Lower lobe of right lung (tissue), 2 donors: ENCODE results near the gene CYP4A22. TPM values are rescaled to one million over a fixed set of nuclear protein-coding genes. Genes with fewer than 3 reads are reported as not detected.
A peak's percentile ranks its signal among the peaks of the same experiment; 100 is the strongest.

Source experiments
- ATAC-seq, 2 donors: fragments of 200-7000 bp; cut with Tn5 transposase; one replicate each; pipeline ENCODE4 v1.9.1; 2020 to 2022; ENCODE audit warnings: mild to moderate bottlenecking in 2 of 2, moderate library complexity in 2 of 2
- DNase-seq: peaks from one replicate; pipeline ENCODE4 v3.0.0-alpha.2; 2020
- H3K27ac ChIP-seq: fragments of 200-600 bp; one replicate; pipeline ENCODE4 v1.8.0; 2022
- H3K27me3 ChIP-seq: fragments of 200-600 bp; one replicate; pipeline ENCODE4 v1.8.0; 2022; ENCODE audit warnings: low read depth
- H3K36me3 ChIP-seq: fragments of 200-600 bp; one replicate; pipeline ENCODE4 v1.8.0; 2022; ENCODE audit warnings: mild to moderate bottlenecking
- H3K4me1 ChIP-seq: fragments of 200-600 bp; one replicate; pipeline ENCODE4 v1.8.0; 2022
- H3K4me3 ChIP-seq: fragments of 200-600 bp; one replicate; pipeline ENCODE4 v1.8.0; 2022; ENCODE audit warnings: mild to moderate bottlenecking
- H3K9me3 ChIP-seq: fragments of 200-600 bp; one replicate; pipeline ENCODE4 v1.8.0; 2022
- intact Hi-C: fragments of 100-400 bp; cut with DNase I; formaldehyde crosslinking; loops from one replicate; pipeline ENCODE4 v1.11.0; 2022
- total RNA-seq: library from RNA; stranded (reverse); fragmentation: NEBNext Ultra II Directional; extraction: Animal tissue kit (Norgen Biotek cat#: 25700); gene quantifications from one replicate; pipeline ENCODE4 v1.2.1, GENCODE V29; 2021
- TF ChIP-seq, protein P1 (sequence below): fragments of 200-600 bp; IDR thresholded peaks from one replicate; pipeline ENCODE4 v1.8.0; 2022; ENCODE audit warnings: antibody characterized with exemption, mild to moderate bottlenecking
- donor health status: DM: no; HTN: yes; CAD: no; lungs with severe emphysema.

The CYP4A22 gene
- total RNA-seq, 1 donor from 2014 or later = not detected

DNA sequence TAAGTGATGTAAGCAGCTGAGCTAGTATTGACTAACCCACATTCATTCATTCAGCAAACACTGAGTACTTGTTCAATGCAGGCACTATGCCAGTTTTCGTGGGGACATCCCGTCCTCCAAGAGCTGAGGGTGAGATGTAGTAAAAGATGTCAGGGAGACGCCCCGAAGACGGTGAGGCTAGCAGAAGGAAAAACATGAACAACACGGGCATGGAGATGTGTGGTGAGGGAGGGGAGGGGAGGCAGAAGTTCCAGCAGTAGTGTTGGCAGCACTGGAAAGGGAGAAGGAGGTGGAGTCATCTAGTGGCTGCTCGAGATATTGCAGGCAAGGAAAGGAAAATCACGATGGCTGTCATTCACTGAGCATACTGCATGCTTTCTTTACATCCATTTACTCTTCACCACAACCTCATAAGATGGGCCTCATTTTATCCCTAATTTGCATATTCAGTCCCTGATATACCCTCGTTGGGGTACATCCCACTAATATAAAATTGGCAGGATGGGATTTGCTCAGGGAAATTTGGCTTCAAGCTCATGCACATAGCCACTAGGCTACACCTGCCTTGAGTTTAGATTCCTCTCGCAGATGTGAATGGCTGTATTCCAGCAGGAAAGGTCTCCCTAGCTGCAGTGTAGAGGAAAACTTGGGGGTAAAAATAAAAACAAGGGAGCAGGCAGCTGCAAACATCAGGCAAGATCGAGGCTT lies 38.1 kb downstream of the CYP4A22 start:
- Histone ChIP-seq H3K4me3 (no peak overlapping the region), H3K27me3 (no peaks in the 10 kb centered on the region), H3K36me3 (no peaks in the 10 kb centered on the region), H3K9me3 (no peaks in the 10 kb centered on the region), H3K27ac (no peak overlapping the region), H3K4me1 (peaks cover 20% of the 10 kb centered on the region)
- ATAC-seq = peak; percentile 63 to 67
- TF ChIP-seq, protein P1, sequence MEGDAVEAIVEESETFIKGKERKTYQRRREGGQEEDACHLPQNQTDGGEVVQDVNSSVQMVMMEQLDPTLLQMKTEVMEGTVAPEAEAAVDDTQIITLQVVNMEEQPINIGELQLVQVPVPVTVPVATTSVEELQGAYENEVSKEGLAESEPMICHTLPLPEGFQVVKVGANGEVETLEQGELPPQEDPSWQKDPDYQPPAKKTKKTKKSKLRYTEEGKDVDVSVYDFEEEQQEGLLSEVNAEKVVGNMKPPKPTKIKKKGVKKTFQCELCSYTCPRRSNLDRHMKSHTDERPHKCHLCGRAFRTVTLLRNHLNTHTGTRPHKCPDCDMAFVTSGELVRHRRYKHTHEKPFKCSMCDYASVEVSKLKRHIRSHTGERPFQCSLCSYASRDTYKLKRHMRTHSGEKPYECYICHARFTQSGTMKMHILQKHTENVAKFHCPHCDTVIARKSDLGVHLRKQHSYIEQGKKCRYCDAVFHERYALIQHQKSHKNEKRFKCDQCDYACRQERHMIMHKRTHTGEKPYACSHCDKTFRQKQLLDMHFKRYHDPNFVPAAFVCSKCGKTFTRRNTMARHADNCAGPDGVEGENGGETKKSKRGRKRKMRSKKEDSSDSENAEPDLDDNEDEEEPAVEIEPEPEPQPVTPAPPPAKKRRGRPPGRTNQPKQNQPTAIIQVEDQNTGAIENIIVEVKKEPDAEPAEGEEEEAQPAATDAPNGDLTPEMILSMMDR = peak; percentile 93
- DNase-seq = no peak
- intact Hi-C loops = no loop called here

DNA sequence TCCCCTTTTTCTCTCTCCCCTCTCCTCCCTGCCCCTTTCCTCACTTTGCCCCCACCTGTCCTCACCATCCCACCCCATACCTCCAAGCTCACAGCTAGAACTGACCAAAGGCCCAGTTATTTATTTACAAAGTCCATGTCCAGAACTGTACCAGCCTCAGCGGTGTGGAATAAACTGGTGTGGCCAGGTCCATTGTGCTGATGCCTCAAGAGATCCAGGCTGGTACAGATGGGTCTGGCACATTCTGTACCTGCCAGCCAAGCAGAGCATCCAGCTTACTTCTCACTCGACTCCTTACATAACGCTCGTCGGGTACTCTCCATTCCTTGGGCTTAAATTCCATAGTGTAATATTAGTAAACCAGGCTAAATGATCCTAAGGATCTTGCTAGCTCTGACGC lies 40.8 kb downstream of the CYP4A22 start:
- TF ChIP-seq, protein P1 = no peak
- intact Hi-C loops = no loop called here
- H3K36me3 ChIP-seq = no peaks in the 10 kb centered on the region

DNA sequence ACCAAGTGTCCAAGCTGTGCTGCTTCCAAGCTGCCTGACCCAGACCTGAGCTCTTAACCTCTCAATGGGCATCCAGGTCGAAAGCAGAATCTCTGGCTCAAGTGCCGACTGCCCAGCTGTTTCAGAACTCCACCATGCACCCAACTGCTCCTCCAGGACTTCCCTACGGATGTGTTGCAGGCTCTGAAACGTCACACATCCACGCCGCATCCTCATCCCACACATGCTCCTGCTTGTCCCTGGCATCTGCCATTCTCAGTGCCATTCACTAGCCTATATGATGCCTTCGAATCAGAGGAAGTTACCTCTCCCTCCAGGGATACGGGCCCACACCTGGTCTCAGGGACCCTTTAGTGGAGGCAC lies 41.4 kb downstream of the CYP4A22 start:
- ATAC-seq (no peak), DNase-seq (no peak)
- H3K36me3 ChIP-seq = no peaks in the 10 kb centered on the region
- no peak overlapping the region for H3K27ac ChIP-seq
- TF ChIP-seq, protein P1 = no peak
- peaks cover 21% of the 10 kb centered on the region for H3K4me1 ChIP-seq
- H3K4me3 ChIP-seq = no peak overlapping the region
- H3K27me3 ChIP-seq = no peaks in the 10 kb centered on the region
- no peaks in the 10 kb centered on the region for H3K9me3 ChIP-seq
- intact Hi-C loops = no loop called here

More for the DNA sequence above, 40.8 kb downstream of the CYP4A22 start:
- H3K9me3 ChIP-seq = no peaks in the 10 kb centered on the region
- no peaks in the 10 kb centered on the region for H3K27me3 ChIP-seq
- ATAC-seq = no peak
- H3K27ac ChIP-seq = no peak overlapping the region
- no peak overlapping the region for H3K4me3 ChIP-seq
- H3K4me1 ChIP-seq = peaks cover 21% of the 10 kb centered on the region
- no peak for DNase-seq

DNA sequence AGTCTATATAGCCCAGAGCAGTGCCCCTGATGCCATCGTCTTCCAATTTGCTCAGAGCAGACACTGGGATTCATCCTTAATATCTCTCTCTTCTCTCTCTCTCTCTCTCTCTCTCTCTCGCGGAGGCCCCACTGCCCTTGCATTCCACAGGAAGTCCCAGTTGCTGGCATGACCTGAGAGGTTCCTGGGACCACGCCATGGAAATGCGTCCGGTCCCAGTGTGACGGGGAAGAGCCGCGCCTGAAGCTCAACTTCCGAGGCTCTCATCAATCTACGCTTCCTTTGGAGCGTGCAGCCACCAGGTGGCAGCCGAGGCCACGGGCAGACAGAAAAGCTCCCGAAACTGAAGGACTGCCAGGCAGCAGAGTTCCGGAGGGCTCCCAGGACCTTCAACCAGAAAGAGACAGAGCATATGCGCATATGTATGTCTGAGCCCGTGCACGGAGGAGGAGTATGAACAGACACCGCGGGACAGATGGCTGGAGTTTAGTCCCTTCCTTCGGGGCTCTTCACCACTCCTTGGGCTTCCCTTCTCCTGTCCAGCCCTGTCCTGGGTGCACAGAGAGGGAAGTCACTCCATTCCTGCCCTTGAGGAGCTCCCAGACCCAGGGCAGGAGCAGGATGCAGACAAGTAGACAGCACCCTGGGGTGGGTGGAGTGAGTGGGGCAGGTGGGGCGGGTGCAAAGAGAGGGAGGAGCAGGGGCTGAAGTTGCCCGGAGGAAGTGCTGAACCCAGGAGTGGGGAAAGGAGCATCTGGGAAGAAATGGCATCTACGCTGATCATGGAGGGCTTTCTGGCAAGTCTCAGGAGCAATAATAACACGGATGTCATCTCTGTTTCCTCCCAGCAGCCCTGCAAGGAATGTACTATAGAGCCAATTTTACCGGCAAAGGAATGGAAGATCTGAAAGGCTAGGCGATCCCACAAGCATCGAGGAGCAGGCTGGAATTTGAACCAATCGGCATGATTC lies 42.1 kb downstream of the CYP4A22 start:
- Histone ChIP-seq H3K9me3 (no peaks in the 10 kb centered on the region), H3K27ac (peak overlapping the region; percentile 37), H3K36me3 (no peaks in the 10 kb centered on the region), H3K4me1 (peaks cover 21% of the 10 kb centered on the region), H3K4me3 (peak overlapping the region; percentile 45), H3K27me3 (no peaks in the 10 kb centered on the region)
- ATAC-seq (peak; percentile 88 to 89), DNase-seq (peak; percentile 93)
- intact Hi-C loops = no loop called here
- TF ChIP-seq, protein P1 = peak; percentile 90

DNA sequence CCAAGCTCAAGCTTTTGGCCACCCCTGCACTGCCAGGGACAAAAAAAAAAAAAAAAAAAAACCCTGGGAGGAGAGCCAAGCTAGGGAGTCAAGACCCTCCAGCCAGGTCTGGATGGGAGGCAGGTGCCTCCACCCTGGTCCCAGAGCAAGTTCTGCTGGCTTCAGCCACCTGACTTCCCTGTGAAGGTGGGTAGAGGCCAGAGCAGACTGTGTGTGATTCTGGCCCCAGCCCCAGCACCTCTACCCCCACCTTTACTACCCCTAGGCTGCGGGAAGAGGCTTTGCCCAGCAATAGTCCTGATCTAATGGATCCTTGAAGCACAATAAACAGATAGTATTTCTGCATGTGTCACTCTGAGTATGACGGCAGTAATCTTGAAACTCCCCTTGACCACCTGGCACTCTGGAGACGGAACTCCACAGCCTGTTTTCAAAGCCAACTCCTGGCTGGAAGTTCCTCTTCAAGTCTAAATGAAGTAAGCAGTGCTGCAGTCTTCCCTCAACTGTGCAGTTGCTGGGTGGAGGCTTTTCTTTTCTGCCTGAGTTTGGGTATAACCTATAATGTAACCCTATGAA lies 42.8 kb downstream of the CYP4A22 start:
- DNase-seq = no peak
- no peaks in the 10 kb centered on the region for H3K36me3 ChIP-seq
- TF ChIP-seq, protein P1 = no peak
- no peaks in the 10 kb centered on the region for H3K9me3 ChIP-seq
- intact Hi-C loops = no loop called here
- ATAC-seq = peak in 1 of 2 donors; percentile 5
- peak overlapping the region; percentile 45 for H3K4me3 ChIP-seq
- H3K27me3 ChIP-seq = no peaks in the 10 kb centered on the region
- H3K4me1 ChIP-seq = peaks cover 19% of the 10 kb centered on the region
- no peak overlapping the region for H3K27ac ChIP-seq
